ENCODE measurements around the gene TMEM218. TPM values are rescaled to one million over a fixed set of nuclear protein-coding genes. Genes with fewer than 3 reads are reported as not detected.

Gene TMEM218
- total and polyA plus RNA-seq, 2 experiments from 2014 or later = 30.1 to 44.9 TPM

DNA sequence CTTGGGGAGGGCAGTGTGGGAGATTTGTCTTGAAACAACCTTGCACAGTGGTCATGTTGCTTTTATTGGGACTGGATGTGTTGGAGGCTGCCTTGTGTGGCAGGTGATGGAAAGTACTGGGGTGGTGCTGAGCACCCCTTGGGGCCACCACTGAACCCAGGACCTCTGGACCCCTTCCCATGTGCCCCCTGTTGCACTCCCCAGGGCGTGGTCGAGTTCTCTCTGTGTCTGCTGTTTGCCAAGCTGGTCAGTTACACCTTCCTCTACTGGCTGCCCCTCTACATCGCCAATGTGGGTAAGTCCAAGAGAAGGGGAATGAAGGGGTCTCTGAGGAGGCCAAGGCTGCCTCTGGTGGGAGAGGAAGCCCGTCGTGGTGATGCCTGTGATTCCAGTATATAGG is 29.4 kb downstream of the TMEM218 start:
- Histone ChIP-seq H3F3A (ENCODE audit: insufficient read depth) (no peaks in the 10 kb centered on the region), H3K4me1 (ENCODE audit: insufficient read depth) (peaks cover 13% of the 10 kb centered on the region), H3K4me3 (no peak overlapping the region), H3K4me2 (ENCODE audit: unreplicated experiment) (no peak overlapping the region), H3K9me2 (ENCODE audit: insufficient read depth) (no peaks in the 10 kb centered on the region), H3K9ac (no peak overlapping the region), H4K20me1 (ENCODE audit: insufficient read depth) (no peaks in the 10 kb centered on the region), H2AFZ (no peak overlapping the region), H3K27ac (no peak overlapping the region), H3K79me2 (ENCODE audit: insufficient read depth) (no peaks in the 10 kb centered on the region), H3K36me3 (ENCODE audit: low read depth) (no peaks in the 10 kb centered on the region), H3K27me3 (replicated peaks; ENCODE audit: insufficient read depth) (no peaks in the 10 kb centered on the region), H3K9me3 (ENCODE audit: low read depth) (no peaks in the 10 kb centered on the region)
- TF ChIP-seq EZH2 (IDR thresholded peaks at IDR 0.05; ENCODE audit: insufficient read depth, poor library complexity, severe bottlenecking) (no peak), EZH2phosphoT487 (IDR thresholded peaks at IDR 0.05; ENCODE audit: insufficient read depth, low read depth) (no peak)
- no peak for DNase-seq
- in situ Hi-C loops (cut with MboI) = loop anchor here (10.0 kb wide), 1 partner anchor 263 kb away; no protein-coding TSS in a partner anchor
- 89 to 90% methylated on average over 5 of the region's 5 CpGs for WGBS, 2 experiments (ENCODE audit: low coverage in 1 of 2, low lambda C conversion rate in 2 of 2, missing lambda C conversion rate in 2 of 2)

DNA sequence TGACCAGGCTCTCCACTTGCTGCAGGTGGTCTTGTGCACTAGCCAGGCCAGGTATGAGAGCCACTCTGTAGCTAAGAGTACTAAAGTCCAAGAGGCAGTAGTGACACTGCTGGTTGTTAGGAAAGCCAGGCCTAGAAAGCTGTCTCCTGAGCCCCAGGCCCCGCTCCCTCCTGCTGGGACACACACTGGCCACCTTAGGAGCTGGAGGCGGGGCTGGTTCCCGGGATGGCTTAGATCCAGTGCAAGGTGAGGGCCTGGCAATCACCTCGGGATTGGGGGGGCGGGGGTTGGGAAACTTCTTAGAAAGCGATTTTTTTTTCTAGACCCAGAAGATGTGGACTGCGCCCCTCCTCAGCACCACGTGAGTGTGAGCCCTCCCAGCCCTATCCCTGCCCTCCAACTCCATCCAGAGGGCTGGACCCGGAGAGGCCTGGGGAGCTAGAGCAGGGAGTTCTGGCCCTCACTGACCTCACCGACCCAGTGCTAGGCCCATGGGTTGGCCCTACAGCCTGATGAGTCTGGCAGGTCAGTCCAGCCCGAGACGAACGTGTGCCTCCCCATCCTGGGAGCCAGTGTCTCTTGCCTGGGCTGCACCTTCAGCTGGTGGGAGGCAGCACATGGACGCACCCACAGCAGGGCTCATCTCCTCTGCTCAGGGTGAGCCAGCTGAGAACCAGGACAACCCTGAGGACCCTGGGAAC is 30.2 kb downstream of the TMEM218 start:
- no peak for TF ChIP-seq EZH2phosphoT487 (IDR thresholded peaks at IDR 0.05; ENCODE audit: insufficient read depth, low read depth)
- no peak for TF ChIP-seq EZH2 (IDR thresholded peaks at IDR 0.05; ENCODE audit: insufficient read depth, poor library complexity, severe bottlenecking)
- Histone ChIP-seq H4K20me1 (ENCODE audit: insufficient read depth) (no peaks in the 10 kb centered on the region), H3K9me3 (ENCODE audit: low read depth) (no peaks in the 10 kb centered on the region), H3K4me1 (ENCODE audit: insufficient read depth) (peaks cover 13% of the 10 kb centered on the region), H3K79me2 (ENCODE audit: insufficient read depth) (no peaks in the 10 kb centered on the region), H3K9ac (no peak overlapping the region), H3K27ac (no peak overlapping the region), H3K4me2 (ENCODE audit: unreplicated experiment) (no peak overlapping the region), H3K9me2 (ENCODE audit: insufficient read depth) (no peaks in the 10 kb centered on the region), H2AFZ (no peak overlapping the region), H3K27me3 (replicated peaks; ENCODE audit: insufficient read depth) (no peaks in the 10 kb centered on the region), H3K4me3 (no peak overlapping the region), H3K36me3 (ENCODE audit: low read depth) (no peaks in the 10 kb centered on the region), H3F3A (ENCODE audit: insufficient read depth) (no peaks in the 10 kb centered on the region)
- WGBS, 2 experiments (ENCODE audit: low coverage in 1 of 2, low lambda C conversion rate in 2 of 2, missing lambda C conversion rate in 2 of 2) = 63 to 72% methylated on average over 11 to 14 of the region's 14 CpGs
- DNase-seq = no peak
- in situ Hi-C loops (cut with MboI) = loop anchor here (10.0 kb wide), 1 partner anchor 264 kb away; no protein-coding TSS in a partner anchor

DNA sequence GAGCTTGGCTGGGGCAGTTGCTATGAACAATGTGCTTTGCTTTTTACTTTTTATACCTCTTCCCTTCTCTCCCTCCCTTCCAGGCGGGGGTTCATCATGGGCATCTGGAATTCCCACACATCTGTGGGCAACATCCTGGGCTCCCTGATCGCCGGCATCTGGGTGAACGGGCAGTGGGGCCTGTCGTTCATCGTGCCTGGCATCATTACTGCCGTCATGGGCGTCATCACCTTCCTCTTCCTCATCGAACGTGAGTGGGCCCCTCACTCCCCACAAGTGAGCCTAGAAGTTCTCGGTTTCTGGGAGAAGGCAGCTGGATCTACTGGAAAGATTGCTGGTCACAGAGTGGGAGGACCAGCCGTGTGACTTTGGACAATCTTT is 30.9 kb downstream of the TMEM218 start:
- H3K27me3 ChIP-seq (replicated peaks; ENCODE audit: insufficient read depth) = no peaks in the 10 kb centered on the region
- no peak overlapping the region for H3K4me2 ChIP-seq (ENCODE audit: unreplicated experiment)
- in situ Hi-C loops (cut with MboI) = loop anchor here (10.0 kb wide), 1 partner anchor 264 kb away; no protein-coding TSS in a partner anchor
- 84 to 89% methylated on average over 12 of the region's 12 CpGs for whole genome bisulfite sequencing, 2 experiments (ENCODE audit: low coverage in 1 of 2, low lambda C conversion rate in 2 of 2, missing lambda C conversion rate in 2 of 2)
- H3K27ac ChIP-seq = no peak overlapping the region
- H3F3A ChIP-seq (ENCODE audit: insufficient read depth) = no peaks in the 10 kb centered on the region
- H3K4me3 ChIP-seq = no peak overlapping the region
- H3K79me2 ChIP-seq (ENCODE audit: insufficient read depth) = no peaks in the 10 kb centered on the region
- H3K36me3 ChIP-seq (ENCODE audit: low read depth) = no peaks in the 10 kb centered on the region
- TF ChIP-seq EZH2 (IDR thresholded peaks at IDR 0.05; ENCODE audit: insufficient read depth, poor library complexity, severe bottlenecking) = no peak
- TF ChIP-seq EZH2phosphoT487 (IDR thresholded peaks at IDR 0.05; ENCODE audit: insufficient read depth, low read depth) = no peak
- H2AFZ ChIP-seq = no peak overlapping the region
- no peaks in the 10 kb centered on the region for H4K20me1 ChIP-seq (ENCODE audit: insufficient read depth)
- DNase-seq = no peak
- no peaks in the 10 kb centered on the region for H3K9me3 ChIP-seq (ENCODE audit: low read depth)
- no peak overlapping the region for H3K9ac ChIP-seq
- H3K9me2 ChIP-seq (ENCODE audit: insufficient read depth) = no peaks in the 10 kb centered on the region
- peaks cover 16% of the 10 kb centered on the region for H3K4me1 ChIP-seq (ENCODE audit: insufficient read depth)

DNA sequence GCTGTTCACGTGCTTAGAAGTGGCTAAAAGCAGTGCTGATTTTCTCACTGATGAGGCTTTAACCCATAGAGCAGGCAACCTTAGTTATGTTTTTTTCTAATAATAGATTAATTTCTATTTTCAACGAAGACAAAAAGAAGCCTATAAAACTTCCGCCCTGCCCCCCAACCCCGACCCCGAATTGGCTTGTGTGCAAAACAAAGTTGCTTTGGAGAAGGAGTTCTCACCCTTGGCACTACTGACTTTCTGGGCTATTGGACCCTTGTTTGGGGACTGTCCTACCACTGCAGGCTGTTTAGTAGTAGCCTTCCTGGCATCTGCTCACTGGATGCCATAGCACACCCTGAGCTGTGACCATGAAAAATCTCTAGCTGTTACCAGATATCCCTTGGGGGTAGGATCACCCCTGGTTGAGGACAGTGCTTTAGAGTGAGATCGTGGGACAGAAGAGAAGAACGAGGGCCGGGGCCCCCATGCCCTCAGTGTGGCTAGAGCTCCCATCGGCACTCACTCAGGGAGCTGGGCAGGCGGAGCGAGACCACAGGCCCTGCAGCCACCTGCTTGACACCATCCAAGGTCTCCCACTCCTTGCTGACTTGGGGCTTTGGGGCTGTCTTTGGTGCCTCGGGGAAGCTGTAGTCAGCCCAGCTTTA is 31.4 kb downstream of the TMEM218 start:
- no peak overlapping the region for H3K27ac ChIP-seq
- no peaks in the 10 kb centered on the region for H3K79me2 ChIP-seq (ENCODE audit: insufficient read depth)
- H4K20me1 ChIP-seq (ENCODE audit: insufficient read depth) = no peaks in the 10 kb centered on the region
- no peaks in the 10 kb centered on the region for H3K9me3 ChIP-seq (ENCODE audit: low read depth)
- no peaks in the 10 kb centered on the region for H3K9me2 ChIP-seq (ENCODE audit: insufficient read depth)
- H3K27me3 ChIP-seq (replicated peaks; ENCODE audit: insufficient read depth) = no peaks in the 10 kb centered on the region
- no peak overlapping the region for H3K4me2 ChIP-seq (ENCODE audit: unreplicated experiment)
- H2AFZ ChIP-seq = no peak overlapping the region
- in situ Hi-C loops (cut with MboI) = loop anchor here (10.0 kb wide), 1 partner anchor 265 kb away; no protein-coding TSS in a partner anchor
- peaks cover 18% of the 10 kb centered on the region for H3K4me1 ChIP-seq (ENCODE audit: insufficient read depth)
- H3F3A ChIP-seq (ENCODE audit: insufficient read depth) = no peaks in the 10 kb centered on the region
- H3K9ac ChIP-seq = no peak overlapping the region
- DNase-seq = no peak
- no peak overlapping the region for H3K4me3 ChIP-seq
- H3K36me3 ChIP-seq (ENCODE audit: low read depth) = no peaks in the 10 kb centered on the region
- no peak for TF ChIP-seq EZH2phosphoT487 (IDR thresholded peaks at IDR 0.05; ENCODE audit: insufficient read depth, low read depth)
- TF ChIP-seq EZH2 (IDR thresholded peaks at IDR 0.05; ENCODE audit: insufficient read depth, poor library complexity, severe bottlenecking) = no peak
- WGBS, 2 experiments (ENCODE audit: low coverage in 1 of 2, low lambda C conversion rate in 2 of 2, missing lambda C conversion rate in 2 of 2) = 81 to 85% methylated on average over 12 of the region's 12 CpGs

Measured in GM23248 (cell line).